22Rv1 (cell line): ENCODE measurements around the gene TEKTIP1.
A peak's percentile ranks its signal among the peaks of the same experiment; 100 is the strongest.

Experiments used
- H3K27ac ChIP-seq: fragments of 450-650 bp; 2 replicates; pipeline ENCODE4 v1.5.1; 2017
- ZFX ChIP-seq: fragments of 450-650 bp; IDR thresholded peaks from 2 replicates; pipeline ENCODE4 v1.6.1; 2017; ENCODE audit warnings: antibody characterized with exemption, borderline replicate concordance
- TF ChIP-seq, protein P1 (sequence below): fragments of 450-650 bp; IDR thresholded peaks from 2 replicates; pipeline ENCODE4 v1.5.1; 2017; ENCODE audit warnings: mild to moderate bottlenecking

Gene TEKTIP1

DNA sequence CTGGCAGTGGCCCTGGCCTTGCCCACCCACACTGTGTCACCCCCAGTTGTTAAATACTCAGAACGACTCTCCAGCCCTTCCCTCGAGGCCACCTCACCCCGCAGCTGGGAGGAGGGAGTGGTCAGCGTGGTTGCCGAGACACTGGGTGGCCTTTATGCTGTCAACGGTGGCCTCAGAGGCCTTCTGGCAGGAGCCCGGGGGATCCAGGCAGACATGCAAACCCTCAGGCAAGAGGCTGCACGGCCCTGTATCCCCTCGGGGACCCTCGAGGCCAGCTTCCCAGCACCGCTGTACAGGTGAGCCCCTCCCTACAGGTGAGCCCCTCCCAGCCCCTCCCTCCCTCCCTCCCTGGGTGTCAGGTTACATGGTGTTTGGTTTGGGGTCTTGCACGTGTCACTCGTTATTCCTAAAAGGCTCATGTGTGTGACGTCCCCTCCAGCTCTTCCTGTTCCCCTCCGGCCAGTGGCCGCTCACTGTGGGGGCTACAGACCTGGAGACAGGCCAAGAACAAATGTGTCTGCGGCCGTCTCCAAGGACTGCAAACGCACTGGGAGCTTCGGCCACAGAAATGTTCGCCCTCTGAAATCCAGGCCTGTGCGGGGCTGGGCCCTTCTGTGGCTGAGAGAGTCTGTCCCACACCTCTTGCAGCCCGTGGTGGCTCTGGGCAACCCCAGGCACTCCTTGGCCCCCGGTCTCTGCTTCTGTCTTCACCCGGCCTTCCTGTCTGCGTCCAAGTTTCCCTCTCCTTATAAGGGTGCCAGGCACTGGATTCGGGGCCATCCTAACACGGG is at the start of gene TEKTIP1:
Gene TEKTIP1, plus strand, starts transcription at position 210 of the 791 bp plus-strand sequence. Its CDS starts 4 bp downstream, at position 214.
- no peak for TF ChIP-seq ZFX
- TF ChIP-seq, protein P1, sequence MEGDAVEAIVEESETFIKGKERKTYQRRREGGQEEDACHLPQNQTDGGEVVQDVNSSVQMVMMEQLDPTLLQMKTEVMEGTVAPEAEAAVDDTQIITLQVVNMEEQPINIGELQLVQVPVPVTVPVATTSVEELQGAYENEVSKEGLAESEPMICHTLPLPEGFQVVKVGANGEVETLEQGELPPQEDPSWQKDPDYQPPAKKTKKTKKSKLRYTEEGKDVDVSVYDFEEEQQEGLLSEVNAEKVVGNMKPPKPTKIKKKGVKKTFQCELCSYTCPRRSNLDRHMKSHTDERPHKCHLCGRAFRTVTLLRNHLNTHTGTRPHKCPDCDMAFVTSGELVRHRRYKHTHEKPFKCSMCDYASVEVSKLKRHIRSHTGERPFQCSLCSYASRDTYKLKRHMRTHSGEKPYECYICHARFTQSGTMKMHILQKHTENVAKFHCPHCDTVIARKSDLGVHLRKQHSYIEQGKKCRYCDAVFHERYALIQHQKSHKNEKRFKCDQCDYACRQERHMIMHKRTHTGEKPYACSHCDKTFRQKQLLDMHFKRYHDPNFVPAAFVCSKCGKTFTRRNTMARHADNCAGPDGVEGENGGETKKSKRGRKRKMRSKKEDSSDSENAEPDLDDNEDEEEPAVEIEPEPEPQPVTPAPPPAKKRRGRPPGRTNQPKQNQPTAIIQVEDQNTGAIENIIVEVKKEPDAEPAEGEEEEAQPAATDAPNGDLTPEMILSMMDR, result no peak
- H3K27ac ChIP-seq, result peak within 1 kb of the TSS; percentile 25

DNA sequence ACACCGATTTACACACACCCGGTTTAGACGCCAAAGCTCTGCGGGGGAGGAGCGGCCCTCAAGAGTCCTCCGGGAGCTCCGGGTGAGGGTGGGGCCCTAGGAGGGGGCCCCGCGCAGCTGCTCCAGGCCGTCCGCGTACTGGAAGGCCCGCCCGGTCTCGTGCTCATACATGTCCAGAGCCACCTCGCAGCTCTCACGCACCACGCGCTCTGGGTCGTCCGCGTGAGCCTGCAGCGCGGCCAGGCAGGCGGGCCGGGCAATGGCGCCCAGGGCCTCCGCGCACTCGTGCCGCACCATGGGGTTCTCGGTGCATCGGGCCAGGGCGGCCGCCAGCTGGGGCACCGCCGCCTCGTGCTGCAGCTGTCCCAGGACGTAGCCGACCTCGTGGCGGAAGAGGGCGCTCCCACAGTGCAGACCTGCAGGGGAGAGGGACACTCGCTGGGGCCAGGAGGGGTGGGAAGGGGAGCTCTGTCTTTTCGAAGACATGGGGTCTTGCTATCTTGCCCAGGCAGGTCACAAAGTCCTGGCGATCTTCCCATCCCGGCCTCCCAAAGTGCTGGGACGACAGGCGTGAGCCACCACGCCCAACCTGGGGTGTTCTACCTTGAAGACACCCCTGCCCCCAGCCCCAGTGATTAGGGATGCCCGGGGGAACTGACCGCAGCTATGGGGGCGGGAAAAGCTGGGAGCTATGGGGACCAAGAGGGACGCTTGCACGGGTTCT is 47.4 kb upstream of the TEKTIP1 start:
- H3K27ac ChIP-seq, result no peak overlapping the region
- TF ChIP-seq, protein P1, result no peak
- TF ChIP-seq ZFX, result no peak

- H3K27ac ChIP-seq, result no peak overlapping the region
- TF ChIP-seq, protein P1, result no peak
- TF ChIP-seq ZFX, result no peak
Measured at GRCh38 chr19:3492131-3492839, 46.7 kb upstream of the TEKTIP1 start.

DNA sequence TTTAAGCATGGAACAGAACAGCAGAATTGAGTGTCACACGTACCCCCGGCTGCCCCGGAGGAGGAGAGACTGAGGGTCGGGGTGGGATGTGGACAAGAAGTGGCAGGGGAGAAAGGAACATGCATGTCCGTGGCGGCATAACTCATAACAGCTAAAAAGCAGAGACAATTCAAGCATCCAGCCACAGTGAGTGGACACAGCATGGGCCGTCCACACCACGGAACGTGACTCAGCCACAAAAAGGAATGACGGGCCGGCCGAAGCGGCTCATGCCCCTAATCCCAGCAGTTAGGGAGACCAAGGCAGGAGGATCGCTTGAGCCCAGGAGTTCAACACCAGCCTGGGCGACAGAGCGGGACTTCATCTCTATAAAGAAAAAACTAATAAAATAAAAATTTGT is 46.1 kb upstream of the TEKTIP1 start:
- no peak for TF ChIP-seq ZFX
- TF ChIP-seq, protein P1, result no peak
- no peak overlapping the region for H3K27ac ChIP-seq

DNA sequence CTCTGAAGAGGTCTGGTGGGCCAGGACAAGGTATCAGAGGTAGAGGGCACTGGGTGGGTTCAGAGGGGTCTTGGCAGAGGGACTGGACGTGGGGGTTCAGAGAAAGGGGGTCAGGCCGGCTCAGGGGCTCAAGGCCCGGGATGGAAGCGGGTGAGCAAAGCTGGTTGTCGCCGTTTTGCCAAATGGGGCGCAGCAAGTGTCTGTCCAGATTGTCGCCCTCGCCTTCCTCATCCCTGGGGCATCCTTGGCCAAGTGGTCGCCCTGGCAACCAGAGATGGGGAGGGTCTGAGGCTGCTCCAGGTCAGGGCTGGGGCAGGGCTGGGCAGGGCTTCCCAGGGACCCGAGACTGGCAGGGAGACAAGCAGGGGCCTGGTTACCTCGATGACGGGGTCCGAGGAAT is 45.3 kb upstream of the TEKTIP1 start:
- TF ChIP-seq, protein P1, result no peak
- TF ChIP-seq ZFX, result no peak
- no peak overlapping the region for H3K27ac ChIP-seq

DNA sequence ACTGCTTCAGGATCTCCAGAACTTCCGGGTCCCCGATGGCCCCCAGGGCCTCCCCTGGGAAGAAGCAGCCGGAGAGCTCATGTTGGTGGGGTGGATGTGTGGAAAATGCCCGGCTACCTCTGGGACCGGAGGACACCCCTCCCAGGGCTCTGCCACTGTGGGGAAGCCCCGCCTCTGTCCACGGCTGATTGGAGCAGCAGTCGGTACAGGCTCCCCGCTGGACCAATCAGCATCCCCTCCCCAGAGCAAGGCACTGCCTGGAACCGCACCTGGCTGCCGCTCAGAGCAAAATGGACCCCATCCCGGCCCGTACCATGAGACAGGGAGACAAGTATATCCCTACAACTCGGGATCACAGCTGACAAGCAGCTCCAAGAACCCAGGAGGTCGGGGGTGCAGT is 44.9 kb upstream of the TEKTIP1 start:
- TF ChIP-seq, protein P1, result no peak
- TF ChIP-seq ZFX, result no peak
- no peak overlapping the region for H3K27ac ChIP-seq
